DMS79 (cell line): ENCODE measurements around the gene PALM.
"Not testable (repeated sequence)": the region's sequence is repeated elsewhere in the genome, so short reads cannot be mapped to it uniquely, and the experiment has no call there.

Experiments
- DNase-seq: peaks from one replicate; lab custom pipeline; 2025; lab: John Stamatoyannopoulos, UW

The PALM gene

DNA sequence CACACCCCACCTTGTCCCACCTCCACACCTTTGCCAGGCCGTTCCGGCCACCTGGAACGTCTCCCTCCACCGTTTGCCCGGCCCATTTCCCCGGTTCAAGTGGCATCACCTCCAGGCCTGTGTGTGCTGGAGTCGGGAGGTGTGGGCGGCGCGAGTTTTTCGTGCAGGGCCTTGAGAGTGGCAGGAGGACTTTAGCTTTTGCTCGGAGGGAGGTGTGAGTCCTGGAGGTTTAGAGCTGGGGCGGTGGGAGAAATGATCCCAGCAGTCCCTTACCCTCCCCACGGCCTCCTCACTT is 4.3 kb upstream of the PALM start:
- DNase-seq, result no peak

DNA sequence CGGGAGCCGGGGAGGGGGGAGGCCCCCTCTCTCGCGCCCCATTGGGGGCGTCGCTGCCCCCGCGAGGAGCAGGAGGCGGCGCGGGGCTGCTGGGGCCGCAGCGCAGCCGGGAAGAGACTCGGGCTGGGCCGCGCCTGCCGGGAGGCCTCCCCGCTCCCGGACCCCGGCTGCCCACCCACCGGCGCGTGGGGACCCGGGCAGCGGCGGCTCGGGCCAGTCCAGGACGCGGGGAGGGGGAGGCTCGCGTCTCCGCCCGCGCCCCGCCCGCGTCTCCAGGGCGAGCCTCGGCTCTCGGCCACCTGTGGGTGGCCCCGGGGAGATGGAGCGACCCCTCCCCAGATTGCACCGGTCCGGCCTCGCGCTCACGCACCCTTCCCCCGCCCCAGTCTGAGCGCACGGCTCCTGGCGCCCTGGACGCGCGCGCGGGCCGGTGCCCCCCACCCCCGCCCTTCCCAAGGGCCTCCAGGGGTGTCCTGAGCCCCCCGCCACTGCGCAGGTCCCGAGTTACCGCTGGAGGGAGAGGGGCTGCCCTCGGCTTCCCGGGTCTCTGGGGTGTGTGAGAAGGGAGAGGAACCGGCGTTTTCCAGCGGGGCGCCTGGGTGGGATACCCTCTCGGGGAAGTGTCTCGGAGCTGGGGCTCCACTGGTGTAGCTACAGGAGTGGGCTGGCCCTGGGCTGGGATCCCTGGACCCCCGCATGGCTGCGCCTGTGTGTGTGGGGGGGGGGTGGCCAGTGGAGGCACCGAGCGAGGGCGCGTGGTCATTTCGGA is 645 bp downstream of the PALM start:
- DNase-seq, result no peak

DNA sequence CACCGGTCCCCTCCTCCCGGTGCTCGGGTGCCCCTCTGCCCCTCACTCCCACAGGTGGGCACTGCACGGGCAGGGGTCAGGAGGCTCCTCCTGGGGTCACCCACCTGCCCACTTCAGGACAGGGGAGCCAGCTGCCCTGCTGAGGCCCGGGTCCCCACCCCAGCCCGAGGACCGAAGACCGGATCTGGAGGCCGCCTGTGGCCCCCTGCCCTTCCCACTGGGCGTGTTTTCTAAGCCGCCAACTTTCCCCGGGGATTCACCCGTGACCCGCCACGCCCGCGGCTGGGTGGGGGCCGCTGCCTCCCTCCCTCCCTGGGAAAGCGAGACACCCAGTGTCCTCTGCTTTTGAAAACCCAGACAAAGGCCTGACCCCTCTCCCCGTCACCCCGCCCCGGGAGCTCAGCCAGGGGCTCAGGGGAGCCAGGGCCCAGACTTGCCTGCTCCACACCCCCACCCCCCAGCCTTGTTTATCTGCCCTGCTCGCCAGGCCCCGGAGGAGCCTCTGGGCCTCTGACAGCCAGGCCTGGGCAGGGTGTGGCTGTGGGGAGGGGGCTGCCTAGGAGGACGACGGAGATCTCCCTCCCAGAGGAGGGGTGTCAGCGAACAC is 1.3 kb downstream of the PALM start:
- no peak for DNase-seq

DNA sequence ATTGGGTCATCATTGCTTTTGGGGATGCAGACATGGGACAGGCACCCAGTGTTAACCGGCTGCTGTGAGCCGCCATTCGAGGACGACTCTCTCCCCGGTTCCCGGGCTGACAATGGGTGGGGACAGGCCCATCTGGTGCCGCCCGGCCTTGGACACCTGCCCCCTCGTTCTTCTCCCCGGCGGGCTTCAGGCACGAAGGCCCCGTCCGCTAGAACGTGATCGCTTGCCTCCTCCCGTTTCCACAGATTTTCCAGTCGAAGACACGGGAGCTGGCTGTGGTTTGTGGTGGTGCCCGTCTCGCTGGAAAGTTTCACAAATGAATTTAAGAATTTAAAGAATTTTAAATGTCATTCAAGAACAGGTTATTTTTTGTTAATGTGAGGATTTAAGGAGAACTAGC is 2.0 kb downstream of the PALM start:
- DNase-seq, result no peak

DNA sequence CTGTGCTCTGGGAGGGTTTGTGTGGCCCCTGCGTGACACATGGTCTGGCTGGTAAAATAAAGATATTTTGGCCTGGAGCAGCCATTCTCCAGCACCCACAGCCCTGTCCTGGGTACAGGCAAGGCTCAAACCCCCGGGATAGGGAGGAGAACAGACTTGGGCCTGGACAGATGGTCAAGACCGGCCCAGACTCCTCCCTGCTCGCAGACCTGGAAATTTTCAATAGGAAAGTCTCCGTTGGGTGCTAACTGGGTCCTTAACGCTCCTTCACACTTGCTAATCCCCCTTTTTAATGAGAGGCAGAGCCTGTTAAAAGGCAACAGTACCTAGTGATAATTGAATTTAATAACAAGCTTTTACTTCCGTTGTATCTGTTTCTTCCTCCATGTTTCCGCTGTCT is 2.5 kb downstream of the PALM start:
- DNase-seq, result no peak

DNA sequence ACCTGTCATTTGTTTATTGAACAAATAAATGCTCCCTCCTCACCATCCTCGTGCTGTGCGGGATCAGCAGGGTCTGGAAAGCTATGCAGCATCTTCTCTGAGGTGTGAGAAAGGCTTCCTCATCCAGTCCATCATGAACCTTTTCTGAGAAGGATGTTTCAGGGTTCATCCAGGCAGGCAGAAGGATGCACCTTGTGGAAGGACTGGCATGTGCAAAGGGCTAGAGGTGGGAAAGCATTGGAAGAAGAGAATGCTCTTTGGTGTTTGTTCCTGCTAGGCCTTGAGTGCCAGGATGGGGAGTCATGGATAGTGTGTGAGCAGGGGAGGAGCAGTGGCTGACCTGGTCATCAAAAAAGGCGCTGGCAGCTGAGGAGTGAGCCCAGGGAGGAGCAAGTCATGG is 6.6 kb downstream of the PALM start:
- DNase-seq, result no peak

DNA sequence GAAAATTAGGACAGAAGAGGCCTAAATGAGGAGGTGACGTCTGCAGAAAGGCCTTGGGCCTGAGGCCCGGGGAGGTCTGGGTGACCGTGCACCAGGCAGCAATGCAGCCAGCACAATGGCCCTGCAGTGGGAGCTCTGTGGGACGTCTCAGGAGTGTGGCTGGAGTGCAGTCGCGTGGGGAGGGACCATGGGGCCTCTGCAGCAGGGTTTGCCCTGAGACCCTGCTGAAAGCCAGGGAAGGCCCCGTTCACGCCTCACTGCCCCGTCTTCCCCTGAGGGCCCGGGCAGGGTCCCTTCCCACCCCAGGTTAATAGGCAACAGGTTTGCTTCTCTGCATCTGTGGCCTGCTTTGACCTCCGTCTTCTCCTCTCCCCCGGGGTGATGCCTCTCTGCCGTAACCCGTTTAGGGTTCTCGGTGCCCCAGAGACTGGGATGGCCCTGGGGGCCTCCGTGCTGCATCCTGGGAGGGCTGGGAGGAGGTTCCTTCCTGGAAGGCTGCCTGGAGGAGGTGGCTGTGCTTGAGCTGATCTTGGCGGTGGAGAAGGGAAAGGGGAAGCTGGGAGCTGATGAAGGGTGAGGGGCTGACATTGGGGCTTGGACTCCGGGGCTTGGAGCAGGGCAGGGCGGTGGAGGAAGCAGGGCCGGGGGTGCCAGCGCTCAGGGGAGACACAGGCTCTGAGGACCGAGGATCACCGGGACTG is 9.7 kb downstream of the PALM start:
- DNase-seq, result no peak

DNA sequence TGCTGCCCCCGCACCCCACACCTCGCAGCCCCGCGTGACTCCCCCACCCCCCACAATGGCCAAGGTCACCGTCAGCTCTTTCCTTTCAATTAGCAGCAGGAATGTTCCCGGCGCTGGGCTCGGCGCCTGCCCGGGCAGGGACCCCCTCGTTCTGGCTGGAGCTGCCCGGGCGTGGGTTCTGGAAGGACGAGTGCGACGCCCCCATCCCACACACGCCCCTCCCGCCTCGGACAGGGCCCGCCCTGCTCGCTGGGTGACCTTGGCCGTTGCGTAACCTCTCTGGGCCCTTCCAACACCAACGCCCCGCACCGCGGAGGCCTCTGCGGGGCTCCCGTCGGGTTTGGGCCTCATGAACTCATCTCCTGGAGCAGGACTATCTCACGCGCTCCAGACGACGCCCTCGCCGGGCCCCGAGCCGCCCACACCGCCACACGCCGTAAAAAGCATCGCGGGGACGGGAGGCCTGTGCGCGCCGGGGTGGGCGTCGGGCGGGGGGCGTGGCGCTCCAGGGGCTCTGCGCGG is 10.3 kb downstream of the PALM start:
- DNase-seq, result no peak

DNA sequence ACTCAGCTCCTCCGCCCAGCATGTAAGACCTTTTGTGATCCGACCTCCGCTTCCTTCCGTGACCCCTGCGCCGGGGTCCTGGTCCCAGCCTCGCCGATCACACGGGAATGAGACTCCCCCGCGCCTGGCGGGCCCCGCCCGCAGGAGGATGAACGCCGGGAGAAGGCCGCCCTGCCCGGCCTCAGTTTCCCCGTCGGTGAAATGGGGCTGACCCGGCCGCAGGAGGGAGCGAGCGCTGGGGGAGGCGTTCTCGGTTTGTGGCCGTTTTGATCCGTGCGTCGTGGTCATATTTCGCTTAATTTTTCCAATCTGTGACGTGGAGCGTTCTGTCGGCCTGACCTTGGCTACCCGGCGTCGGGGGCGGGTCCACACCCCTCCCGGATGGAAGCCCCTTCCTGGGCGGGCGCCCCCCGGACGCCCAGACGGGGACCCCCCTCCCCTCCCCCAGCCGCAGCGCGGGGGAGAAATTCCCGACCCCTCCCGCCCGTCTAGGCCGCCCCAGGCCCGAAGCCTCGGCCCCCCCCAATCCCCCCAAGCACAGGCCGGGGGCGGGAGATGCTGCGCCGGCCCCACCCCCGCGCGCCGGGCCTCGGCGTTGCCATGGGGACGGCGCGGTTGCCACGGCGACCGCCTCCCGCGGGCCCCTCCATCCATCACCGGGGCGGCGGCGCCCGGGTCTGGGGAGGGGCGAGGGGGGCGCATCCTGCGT is 11.1 kb downstream of the PALM start:
- no peak for DNase-seq

DNA sequence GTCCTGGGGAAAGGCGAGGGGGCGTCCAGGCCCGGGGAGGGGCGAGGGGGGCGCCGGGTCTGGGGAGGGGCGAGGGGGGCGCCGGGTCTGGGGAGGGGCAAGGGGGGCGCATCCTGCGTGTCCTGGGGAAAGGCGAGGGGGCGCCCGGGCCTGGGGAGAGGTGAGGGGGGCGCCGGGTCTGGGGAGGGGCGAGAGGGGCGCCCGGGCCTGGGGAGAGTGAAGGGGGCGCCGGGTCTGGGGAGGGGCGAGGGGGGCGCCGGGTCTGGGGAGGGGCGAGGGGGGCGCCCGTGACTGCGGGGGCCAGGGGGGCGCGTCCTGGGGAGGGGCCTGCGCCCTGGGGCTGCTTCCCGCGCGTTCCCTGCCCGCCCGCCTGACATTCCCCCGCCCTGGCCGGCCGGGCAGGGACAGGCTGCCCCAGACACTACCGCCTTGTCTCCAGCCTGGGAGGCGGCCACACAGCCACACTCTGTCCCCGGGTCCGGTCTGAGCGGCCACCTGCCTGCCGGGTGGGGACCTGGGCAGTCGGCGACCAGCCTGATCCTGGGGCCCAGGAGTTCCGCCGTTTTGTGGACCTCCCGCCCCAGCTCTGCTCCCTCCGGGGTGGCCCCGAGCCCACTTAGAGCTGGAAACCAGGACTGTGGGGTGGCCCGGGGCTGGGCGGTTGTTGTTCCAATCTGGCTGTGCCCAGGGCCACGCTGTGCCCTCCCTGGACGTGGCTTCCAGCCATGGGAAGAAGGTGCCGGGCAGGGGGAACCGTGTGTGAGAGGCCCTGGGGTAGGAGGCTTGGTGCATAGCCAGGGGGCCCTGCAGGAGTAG is 11.8 kb downstream of the PALM start:
- DNase-seq, result no peak

DNA sequence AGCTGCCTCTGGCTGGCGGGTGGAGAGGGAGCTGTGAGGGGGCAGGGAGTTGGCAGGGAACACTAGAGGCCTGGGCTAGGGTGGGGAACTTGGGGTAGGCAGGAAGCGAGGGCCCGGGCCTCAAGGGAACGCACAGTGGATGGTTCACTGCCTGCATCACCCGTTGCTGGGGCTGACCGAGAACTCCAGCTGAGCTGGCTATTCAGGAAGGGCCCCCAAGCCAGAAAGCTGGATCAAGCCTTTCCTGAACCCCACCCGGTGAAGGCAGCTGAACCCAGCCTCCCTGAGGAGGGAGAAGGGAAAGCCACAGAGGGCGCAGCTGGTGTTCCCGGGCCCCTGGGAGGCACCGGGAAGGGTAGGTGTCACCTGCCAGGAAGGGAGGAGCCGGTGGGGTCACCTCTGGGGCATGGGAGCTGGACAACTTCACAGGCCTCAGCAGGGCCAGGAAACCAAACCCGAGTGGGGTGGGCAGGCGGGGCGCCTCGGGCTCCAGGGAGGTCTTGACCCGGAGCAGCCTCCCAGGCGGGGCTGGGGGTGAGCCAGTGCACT is 13.9 kb downstream of the PALM start:
- DNase-seq, result no peak

DNA sequence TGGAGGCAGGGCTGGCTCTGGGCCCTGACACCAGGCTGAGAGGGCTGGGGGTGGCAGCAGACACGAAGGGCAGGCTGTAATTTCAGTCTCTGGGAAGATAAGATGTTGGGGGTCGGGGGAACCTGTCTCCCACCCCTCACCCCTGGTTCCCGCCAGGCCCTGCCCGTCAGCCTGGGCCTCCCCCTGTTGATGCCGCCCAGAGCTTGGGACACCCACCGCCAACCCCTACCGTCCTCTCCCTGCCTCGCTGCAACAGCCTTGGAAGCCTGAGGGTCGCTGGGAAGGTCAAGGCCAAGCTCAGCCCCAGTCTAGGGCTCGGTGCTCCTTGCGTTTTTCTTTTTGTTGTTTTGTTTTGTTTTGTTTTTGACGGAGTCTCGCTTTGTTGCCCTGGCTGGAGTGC is 14.5 kb downstream of the PALM start:
- DNase-seq, result no peak

DNA sequence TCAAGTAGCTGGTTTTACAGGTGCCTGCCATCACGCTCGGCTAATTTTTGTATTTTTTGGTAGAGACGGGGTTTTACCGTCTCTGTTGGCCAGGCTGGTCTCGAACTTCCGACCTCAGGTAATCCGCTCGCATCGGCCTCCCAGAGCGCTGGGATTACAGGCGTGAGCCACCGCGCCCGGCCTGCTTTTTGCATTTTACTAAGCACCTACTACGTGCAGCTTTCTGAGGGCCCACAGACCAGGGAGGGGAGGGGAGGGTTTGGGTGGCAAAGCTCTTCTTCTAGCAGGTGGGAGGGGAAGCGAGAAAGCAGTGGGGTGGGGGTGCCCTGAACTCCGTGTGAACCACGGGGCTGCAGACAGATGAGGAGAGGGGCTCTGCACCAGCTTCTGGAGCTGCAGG is 15.0 kb downstream of the PALM start:
- no peak for DNase-seq

DNA sequence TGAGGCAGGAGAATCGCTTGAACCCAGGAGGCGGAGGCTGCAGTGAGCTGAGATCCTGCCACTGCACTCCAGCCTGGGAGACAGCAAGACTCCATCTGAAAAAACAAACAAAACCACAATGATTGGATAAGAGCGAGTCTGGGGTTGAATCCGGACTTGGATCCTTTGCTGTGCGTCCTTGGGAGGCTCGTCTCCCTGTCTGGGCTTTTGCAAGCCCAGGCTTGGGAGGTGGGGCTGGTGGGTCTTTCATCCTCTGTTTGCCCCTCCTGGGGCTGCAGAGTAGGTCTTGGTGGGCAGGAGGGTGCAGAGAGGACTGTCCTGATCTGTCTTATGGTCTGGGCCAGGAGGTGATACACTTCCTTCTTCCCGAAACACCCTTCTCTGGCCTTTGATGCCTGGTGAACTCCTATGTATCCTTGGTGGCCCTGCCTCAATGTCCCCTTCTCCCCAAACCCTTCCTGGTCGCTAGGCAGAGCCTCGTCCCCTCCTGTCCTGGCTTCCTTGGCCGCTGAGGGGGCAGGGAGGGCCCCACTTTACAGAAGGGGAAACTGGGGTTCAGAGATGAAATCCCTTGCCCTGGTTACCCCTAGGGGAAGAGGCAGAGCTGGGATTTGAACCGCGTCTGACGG is 16.8 kb downstream of the PALM start:
- DNase-seq, result no peak

DNA sequence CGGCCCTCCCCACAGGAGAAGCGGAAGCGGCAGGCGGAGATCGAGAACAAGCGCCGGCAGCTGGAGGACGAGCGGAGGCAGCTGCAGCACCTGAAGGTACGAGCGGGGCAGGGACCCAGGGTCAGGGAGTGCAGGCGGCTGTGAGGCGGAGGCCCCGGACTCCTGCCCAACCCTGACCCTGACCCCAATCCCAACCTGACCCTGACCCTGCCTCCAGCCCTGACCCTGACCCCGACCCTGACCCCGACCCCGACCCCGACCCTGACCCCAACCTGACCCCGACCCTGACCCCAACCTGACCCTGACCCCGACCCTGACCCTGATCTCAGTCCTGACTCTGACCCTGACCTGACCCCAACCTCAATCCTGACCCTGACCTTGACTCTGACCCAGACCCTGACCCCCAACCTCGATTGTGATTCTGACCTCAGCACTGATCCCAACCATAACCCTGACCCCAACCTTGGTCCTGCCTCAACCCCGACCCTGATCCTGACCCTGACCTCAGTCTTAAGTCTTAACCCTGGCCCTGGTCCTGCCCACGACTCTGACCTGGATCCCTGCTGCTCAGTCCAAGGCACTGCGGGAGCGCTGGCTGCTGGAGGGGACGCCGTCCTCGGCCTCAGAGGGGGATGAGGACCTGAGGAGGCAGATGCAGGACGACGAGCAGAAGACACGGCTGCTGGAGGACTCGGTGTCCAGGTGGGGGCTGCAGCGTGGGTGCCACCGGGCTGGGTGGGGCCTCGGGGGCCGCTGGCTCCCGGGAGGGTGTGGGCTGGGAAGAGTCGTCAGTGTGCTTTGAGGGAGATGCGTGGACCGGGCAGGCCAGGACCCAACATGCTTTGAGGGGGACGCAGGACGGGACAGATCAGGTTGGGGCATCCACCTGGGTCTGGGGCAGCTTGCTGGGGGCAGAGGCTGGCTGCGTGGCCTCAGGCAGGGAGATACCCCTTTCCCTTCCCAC is 18.5 kb downstream of the PALM start:
- no peak for DNase-seq

DNA sequence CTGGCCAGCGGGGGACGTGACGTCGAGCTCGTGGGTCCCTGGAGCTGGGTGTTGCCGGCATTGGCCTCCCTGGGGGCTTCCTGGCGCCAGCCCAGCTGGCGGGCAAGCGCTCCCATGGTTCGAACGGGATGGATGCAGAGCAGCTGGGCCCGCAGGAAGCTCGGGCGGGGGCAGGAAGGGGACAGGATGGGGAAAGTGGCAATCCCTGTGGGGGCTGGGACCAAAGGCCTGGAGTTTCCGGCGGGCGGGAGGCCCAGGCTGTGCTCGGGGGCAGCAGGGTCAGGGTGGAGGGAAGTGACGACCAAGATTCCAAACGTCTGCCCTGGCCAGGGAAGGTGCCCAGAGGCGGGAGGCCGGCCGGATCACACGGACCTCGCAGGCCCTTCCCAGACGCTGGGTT is 19.3 kb downstream of the PALM start:
- no peak for DNase-seq

DNA sequence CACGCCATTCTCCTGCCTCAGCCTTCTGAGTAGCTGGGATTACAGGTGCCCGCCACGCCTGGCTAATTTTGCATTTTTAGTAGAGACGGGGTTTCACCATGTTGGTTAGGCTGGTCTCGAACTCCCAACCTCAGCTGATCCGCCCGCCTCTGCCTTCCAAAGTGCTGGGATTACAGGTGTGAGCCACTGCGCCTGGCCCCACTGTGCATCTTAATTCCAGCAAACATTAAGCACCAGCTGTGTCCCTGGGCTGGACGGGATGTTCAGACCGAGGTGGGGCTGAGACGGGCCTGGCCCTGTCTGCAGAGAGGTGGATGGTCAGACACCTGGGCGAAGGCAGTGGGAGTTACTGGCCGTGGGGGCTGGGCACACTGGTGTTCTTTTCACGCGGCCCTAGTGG is 20.8 kb downstream of the PALM start:
- not testable (repeated sequence) for DNase-seq

DNA sequence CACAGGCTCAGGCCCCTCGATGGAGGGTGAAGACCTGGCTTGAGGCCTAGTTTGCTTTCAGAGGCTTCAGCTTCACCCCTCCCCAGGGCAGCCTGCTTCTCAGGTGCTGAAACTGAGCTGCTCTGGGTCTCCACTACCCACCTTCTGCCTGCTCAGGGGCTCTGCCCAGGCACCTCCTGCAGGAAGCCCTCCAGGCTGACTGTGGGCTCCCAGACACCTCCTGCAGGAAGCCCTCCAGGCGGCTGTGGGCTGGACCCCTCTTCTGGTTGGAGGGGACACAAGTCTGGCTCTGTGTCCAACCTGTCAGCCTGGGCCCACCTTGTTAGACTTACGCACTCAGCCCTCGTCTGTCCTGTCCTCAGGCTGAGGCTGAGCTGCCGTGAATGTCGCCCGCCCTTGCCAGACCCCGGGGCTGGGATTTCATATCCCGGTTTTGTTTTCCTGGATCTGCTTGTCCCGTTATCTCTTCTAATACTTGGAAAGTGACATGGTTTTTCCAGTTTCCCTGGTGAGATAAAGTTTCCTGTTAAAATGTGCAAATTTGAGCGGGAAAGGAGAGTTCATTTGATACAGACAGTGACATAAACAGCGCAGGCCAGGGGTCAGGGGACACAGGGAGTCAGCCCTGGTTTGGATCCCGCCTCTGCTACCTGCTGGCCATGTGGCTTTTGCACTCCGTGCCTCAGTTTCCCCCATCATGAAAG is 21.4 kb downstream of the PALM start:
- no peak for DNase-seq

DNA sequence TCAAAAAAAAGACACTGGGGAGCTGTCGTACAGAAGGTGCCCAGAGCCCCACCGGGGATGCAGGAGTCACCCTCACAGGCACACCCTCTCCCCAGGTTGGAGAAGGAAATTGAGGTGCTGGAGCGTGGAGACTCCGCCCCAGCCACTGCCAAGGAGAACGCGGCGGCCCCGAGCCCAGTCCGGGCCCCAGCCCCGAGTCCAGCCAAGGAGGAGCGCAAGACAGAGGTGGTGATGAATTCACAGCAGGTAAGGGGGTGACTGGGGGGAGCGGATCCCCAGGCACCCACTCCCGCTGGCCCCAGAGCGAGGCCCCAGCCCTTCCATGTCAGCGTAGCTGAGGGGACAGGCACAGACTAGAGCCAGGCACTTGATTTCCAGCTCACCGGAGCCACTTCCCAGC is 22.3 kb downstream of the PALM start:
- DNase-seq, result no peak
